GM18861 (cell line): ENCODE measurements around the gene RNF157.

ENCODE experiments used
- ATAC-seq: cut with Tn5 transposase; IDR thresholded peaks from one replicate; pipeline ENCODE4 v1.9.1; 2021; ENCODE audit not compliant: unreplicated experiment

The RNF157 gene

DNA sequence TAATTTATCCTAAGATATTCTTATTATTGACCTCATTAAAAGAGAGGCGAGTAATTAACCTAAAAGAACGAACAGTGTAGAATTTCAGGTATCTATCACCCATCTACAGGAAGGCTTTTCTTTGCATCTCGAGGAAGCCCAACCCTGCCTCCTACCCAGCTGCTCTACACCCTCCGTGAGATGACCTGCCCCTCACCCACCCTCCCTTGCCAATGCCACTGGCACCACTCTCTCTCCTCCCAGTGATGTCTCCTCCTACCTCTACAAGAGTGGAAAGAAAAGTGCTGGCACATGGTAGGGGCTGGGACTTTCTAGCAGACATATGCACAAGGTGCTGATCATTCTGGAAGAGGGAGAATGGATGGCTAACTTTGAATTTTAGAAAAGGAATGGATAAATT lies 76.4 kb downstream of the RNF157 start:
- ATAC-seq: no peak

DNA sequence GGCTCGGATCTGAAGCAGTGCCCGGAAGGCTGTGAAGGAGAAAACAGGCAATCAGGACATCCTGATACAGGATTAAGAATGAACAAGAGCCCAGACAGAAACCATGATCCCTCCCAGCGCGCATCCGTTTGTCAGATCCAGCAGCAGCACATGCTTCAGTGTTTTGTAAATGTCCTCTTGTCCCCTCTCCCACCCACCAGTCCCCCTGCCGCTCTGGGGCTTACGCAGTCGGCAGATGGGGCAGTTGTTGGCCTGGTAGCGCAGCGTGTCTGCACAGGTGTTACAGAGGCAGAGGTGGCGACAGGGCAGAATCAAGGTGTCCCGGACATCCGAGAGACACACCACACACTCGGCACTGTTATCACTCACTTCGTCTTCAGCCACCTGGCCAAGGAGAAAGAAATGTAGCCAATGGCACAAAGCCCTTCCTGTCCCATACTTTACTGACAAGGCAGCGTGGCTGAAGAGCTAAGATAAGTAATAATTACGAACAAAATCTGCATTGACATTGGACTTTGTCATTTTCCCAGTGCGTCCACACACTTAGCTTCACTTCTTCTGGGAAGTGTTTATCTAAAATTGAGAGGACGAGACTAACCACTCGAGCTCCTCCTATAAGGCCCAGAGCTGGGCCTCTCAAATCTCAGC lies 78.5 kb downstream of the RNF157 start:
- no peak for ATAC-seq

DNA sequence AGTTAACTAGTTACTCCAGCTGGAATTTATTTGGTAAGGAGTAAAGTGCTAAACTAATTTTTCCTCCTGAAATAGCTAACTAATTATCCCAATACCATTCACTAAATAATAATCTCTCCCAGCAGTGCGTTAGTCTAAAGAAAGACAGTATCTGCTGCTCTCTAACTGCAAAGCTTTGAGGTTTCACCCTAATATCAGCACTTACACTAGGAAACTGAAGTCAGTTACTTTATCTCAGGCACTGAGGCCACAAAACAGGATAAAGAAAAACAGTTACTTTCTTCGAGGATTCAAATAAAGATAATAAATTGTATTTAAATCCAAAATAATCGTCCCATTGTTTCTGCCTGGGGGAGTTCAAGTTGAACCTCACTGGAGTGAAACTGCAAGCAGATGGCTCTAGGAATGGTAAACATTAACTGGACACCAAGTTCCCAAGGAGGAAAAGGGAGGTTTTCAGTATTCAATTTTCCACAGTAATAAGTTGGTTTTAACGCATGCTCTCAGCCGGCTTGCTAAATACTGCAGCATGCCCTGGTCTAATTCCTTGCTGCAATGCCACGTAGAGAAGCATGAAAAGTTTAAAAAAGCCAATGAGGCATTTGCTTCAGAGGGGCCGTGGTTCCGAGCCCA lies 79.3 kb downstream of the RNF157 start:
- no peak for ATAC-seq

DNA sequence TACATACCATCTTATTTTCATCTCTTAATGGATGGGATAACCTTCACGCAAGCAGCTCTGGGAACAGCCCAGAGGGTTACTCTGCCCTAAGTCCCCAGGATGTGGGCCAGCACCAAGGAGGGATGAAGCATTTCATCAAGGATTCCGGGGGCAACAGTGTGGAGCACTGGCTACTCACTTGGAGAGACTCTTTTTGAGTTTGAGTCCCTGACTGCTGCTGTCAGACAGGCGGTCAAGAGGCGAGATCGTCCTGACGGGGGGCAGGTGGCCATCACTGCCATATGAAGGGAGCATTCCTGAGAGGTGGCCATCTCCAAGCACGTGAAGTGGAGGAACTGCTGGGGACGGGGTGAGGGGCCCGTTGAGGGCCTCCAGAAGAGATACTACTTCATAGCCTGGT lies 81.1 kb downstream of the RNF157 start:
- ATAC-seq: no peak

DNA sequence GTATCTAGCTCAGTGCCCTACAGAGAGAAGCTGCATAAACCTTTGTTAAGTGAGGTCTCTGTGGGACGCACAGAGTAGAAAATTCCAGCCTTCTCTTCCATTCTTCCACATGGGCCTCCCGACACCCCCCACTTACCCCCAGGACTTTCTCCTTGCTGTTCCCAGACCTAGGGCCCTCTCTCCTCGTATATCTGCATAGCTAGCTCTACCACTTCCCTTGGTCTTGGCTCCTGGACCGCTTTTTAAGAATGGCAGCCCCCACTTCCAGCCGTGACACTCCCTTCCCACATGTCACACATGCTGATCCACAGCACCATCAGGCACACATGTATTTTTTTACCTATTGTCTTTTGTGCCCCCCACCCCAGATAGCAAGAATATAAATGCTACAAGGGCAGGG lies 82.5 kb downstream of the RNF157 start:
- no peak for ATAC-seq

DNA sequence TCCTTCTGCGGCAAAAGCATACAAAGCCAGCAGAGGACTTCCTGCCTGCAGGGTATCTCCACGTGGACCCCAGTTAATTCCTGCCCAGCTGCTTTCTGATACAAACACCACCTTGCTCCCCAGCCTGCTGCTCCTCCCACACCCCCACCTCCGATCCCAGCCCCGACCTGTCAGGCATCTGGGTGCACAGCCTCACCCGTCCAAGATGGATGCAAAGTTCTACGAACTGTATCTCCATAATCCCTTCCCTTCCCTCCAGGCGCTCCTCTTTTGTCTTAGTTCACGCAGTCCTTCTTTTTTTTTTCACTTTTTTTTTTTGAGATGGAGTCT lies 83.7 kb downstream of the RNF157 start:
- ATAC-seq: no peak

DNA sequence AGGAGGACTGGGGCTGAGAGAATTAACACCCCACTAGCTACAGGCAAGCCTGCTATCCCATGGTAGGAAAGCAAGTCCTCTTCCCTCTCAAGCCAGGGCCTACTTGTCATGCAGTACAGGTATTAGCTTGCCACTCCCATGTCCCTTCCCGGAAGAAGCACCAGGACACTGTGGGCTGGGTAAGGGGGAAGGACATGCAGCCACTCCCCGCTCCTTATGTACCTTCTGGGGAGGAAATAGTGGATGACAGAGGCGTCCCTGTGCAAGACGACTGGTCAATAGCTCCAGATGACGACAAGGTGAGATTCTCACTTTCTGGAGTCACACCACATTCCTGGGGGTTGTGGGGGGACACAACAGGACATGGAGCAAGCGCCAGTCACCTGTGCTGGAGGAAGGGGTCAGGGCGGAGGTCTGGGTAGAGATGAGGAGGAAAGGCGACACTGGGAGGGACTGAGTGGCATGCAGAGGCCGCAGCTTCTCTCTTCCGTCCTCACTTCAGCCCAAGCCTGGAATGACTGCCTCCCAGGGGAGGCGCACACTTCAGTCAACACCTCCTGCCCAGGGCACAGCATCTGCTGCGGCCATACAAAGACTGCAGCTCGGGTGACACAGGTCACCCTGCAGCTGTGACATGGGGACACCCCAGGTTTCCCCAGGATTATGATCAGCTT lies 84.2 kb downstream of the RNF157 start:
- no peak for ATAC-seq

DNA sequence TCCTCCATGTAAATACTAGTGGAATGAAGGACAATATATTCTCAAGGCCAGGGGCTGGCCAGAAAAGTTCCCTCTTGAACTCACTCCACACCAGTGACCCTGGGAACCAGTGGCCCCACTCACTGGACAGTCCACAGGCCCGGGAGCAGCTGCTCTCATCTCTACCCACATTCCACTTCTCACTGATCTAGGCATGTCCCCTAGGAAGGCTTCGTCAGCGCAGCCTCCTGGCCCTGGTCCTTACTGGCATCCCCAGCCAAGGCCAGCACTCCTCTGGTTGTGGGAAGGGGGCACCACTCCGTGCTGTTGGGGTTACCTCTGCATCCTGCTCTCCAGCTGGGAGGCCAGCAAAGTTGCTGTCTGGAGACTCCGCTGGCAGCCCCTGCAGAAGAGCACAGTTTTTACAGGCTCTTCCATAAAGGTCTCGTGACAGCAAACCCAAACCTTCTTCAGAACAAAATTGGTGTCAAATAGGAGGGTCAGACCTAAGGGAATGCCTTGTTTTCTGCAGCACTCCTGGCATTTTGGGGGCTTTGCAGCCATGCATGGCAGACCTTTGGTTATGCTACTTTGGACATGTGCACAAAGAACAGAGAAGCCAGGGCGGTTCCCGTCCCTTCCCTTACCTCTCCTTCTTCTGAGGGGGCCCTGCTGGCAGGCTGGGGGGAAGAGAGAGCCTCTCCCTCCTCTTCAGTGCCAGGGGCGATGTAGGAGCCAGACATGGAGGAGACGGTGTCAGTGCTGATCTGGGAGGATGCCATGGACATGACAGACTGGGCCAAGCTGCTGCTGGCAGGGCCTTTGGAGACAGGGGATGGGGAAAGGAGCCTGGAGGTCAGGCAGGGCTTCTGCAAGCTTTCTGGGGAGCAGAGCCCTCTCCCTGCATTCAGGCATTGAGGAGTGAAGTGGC lies 85.1 kb downstream of the RNF157 start:
- ATAC-seq: no peak

DNA sequence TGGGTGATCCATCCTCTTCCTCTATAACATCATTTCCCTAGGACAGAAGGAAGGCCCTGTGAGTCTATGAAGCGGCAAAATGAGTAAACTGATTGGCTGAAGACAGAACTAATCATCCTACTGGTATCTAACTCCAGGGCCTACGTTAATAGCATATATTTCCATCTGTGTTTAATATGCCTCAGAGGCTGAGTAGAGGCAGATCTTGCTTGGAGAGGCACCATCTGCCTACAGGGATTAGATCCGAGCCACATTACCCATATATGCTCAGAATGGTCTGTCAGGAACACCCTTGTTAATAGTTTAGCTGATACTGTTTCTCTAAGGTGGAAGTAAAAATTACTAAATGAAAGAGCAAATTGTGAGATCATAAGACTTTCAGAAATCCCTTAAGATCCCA lies 86.0 kb downstream of the RNF157 start:
- no peak for ATAC-seq

DNA sequence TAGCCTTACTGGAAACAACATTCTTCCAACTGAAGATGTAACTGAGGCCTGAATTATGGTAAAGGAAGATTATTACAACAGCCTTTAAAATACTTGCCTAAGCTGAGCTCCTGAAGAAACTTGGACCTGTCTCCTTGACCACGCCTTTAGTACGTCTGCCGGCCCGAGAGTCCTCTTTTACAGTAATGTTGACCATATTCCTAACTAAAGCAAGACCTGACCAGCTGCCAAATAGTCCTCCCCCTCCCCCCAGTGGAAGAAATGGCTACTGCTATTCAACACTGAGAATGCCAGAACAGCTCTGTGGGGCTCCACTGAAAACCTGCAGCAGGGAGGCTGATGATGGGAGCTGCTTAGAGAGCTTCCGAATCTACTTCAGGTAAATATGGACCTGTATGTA lies 86.7 kb downstream of the RNF157 start:
- ATAC-seq: no peak

DNA sequence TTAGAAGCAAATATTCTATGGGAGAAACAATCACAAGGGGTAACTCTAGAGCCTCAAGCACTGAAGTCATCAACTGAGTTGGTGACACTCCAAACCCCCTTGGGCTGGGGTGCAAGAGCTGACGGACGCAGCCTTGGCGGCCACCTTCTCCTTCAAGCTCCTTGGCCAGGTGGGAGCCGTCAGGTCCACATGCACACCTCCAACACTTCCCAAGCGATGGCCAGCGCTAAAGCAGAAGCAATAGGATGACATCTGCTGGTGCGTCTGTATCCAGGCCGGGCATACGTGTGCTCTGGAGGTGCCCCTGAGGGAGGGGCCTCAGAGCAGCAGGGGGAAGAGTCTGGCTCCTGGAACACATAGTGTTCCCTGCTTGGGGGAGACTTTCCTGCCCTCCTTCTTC lies 87.1 kb downstream of the RNF157 start:
- no peak for ATAC-seq

DNA sequence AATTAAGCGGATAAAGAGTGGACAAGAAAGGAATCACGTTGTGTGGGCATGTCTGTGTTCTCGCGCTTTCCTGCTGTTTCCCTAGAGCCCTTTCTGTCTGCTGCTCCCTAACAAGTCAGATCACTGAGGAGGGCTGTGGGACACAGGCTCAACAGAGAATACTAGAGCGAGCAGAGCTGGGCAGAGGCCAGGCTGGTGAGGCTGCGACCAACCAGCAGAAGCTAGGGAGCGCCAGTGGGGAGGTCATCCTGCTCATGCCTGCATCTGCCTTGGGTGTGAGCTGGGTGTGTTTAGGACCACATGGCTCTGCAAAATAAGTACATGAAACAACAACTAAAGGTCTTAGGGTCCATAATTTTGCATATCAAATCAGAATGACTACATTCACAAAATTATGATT lies 87.7 kb downstream of the RNF157 start:
- no peak for ATAC-seq

DNA sequence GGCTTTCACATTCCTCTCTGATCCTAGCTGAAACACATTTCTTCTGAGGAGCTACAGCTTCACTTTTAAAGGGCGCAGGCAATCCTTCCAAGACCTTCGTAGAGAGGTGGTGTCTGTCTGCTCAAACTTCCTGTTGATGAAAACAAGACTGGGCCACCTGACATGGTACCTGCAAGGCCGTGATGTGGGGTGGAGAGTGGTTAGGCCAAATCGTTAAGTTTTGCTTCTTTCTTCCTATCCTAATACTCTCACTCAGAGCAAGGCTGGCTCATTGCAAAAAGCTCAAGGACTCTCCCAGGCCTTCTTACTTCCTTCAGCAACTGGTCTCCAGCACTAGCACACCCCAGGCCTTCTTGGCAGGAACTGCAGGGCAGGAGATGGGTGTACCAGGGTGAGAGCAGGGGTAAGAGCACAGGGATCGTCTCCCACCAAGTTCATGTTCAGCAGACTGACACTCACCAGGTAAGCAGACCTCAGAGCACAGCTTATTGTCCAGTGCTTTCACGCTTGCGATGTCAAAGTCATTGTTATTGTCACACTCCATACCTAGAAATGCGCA lies 88.3 kb downstream of the RNF157 start:
- ATAC-seq: no peak

DNA sequence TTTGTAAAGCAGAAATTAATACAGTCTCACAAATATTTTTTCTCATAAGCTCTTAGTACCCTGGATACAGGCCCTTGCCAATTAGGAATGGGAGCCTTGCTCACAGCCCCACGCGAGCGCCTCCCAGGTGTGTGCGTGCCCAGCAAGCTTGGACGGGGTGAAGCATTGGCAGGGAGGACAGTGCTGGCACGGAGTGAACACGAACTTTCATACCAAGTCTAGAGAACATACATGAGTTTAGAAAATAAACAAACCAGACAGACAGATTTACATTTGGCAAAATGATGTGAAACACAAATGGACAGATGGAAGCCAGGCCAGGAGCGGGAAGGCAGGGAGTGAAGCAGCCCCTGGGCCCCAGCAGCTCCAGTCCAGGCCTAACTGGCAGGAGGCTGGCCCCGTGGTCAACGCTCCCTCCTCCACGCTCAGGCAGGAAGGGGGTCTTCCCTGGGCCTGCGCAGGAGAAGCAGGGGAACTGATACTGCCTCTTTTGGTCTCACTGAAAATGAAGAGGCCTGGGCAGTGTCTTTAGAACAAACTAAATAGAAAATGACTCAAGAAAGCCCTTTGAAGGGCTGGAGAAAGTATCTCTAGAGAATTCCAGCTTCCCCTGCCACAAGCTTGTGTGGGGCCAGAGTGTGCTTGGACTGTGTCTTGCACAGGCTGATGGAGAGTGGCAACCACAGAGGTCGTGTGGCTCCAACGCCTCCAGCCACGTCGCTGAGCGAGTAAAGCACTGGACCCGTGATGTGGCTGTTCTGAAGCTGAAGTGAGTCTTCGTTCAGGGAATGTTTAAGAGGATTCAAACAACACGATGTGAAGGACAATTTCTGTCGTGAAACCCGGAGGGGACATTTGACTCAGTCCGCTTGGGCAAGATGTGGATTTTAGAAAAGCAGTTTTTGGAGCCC lies 89.3 kb downstream of the RNF157 start:
- ATAC-seq: no peak

DNA sequence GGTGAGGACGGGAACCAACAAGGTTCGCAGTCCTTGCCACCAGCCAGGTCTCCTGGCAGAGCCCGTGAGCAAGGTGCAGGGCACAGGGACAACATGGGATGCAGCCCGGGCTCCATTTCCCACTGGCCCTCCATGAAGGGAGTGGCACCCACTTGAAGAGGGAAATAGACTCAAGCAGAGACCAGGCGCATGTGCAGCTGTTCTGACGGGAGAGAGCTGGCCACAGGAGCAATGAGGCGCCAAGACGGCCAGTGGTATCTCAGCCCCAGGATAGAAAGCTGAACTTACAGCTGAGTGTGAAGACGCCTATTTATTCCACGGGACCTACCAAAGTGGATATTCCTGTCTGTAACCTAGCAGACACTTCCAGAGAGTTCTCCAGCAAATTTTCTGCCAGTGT lies 91.1 kb downstream of the RNF157 start:
- ATAC-seq: no peak

DNA sequence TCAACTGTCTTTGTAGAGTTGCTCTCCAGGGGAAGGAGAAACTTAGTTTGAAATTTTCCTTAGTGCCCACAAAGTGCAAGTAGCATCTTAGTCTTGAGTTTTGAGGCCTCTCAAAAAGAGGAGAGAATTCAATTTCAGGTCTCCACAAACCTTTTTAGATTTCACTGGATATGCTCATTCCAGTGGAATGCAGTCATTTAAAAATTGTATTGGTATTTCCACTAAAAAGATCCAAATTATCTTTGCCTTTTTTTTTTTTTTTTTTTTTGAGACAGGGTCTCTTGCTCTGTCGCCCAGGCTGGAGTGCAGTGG lies 92.3 kb downstream of the RNF157 start:
- no peak for ATAC-seq

DNA sequence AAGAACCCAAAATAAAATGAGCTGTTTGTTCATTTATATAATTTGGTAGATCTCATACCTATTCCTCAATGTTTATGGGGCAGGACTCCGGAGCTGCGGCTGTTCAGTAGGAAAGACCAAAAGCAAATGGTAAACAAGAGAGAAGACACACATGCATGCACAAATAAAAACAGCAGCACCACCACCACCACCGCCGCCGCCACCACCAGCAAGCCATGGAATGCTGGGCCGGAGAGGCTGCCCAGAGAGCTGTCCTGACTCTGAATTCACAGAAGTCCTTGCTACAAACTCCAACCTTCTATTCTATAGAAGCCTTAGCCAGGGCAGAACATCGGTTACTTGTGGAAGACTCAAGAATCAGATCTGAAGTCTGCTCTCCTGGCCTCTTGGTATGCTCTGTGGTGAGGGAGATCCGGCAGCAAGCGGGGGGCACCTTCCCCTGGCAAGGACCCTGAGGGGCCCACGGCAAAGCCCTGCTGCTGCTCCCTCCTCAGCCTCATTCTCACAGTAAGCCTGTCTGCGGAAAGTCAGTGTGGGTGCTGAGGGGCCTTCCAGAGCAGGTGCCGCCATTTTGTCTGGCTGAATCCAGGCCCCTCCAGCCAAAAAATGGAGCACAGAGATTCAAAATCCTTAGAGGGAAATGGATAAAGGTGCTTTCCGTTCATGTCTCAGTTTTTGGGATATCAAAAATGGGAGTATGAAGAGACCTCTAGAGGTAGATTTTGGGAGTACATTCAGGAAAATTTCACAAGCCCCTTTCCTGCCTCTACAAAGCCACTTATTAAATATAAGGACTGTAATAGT lies 92.9 kb downstream of the RNF157 start:
- ATAC-seq: no peak

DNA sequence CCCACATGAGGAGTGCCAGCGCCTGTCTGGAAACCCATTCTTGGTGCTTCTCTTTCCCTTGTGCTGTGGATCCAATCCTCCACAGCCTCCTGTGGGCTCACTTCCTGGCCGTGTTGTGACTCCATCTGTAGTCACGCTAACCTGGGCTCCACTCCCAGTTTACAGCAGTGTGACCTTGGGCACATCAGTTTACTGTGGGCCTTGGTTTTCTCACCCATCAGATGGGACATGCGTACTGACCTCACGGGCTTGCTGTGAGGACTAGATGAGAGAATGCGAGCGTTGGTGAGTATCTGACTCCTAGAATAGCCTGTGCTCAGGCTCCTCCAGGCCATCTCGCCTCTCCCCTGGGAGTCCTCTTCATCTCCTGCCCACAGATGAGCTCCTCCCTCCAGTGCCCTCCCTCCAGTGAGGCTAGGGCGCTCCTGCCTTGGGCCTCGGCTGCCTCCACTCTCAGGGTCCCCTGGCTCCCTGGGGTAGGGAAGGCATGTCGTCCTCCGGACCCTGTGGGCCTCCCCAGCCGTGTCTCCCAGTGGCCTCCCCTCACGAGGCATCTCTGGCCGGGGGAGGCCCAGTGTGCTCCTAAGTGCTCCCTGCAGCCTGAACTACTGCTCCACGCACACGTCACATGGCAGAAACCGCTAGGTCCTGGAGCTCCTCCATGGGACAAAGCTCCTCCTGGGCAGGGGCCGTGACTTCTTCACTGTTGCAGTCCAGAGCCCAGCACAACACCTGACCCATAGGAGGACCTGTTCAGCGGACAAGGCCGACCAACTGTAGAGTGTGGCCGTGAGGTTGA lies 94.0 kb downstream of the RNF157 start:
- ATAC-seq: no peak
